Measurements from ENCODE around the gene FN1. TPM values are rescaled to one million over a fixed set of nuclear protein-coding genes. Genes with fewer than 3 reads are reported as not detected.

FN1 gene
- total and polyA plus RNA-seq, 2 donors (not counting 3 experiments of a cell fraction or from before 2014, with no cell fraction given) = 3,221 to 3,740 TPM

GRCh38 chr2:215320102-215320501 lies 115.8 kb downstream of the FN1 start:
- Histone ChIP-seq H3K27ac (ENCODE audit: insufficient read depth, low read depth, low read length) (no peak overlapping the region), H3K9me1 (replicated peaks; ENCODE audit: control insufficient read depth, extremely low read depth, insufficient read depth, low read length) (no peaks in the 10 kb centered on the region), H3K36me3 (ENCODE audit: control insufficient read depth in 2 of 2, extremely low read depth in 1 of 2, insufficient read depth in 2 of 2, low read length in 2 of 2) (peaks cover 0 to 4% of the 10 kb centered on the region in 2 experiments), H3K4me1 (ENCODE audit: control insufficient read depth, extremely low read depth, insufficient read depth, low read length) (no peaks in the 10 kb centered on the region), H3K4me2 (ENCODE audit: insufficient read depth, low read length) (no peak overlapping the region), H2AFZ (ENCODE audit: low read depth, low read length) (no peak overlapping the region), H3K4me3 (replicated peaks in 1 of 3; ENCODE audit: insufficient read depth in 1 of 3, low read depth in 1 of 3, low read length in 3 of 3) (no peak overlapping the region), H3K9me3 (replicated peaks; ENCODE audit: control insufficient read depth, insufficient read depth, low read length) (no peaks in the 10 kb centered on the region), H3K9ac (replicated peaks; ENCODE audit: extremely low read depth, insufficient read depth, low read length) (no peak overlapping the region), H3K79me2 (ENCODE audit: control insufficient read depth, insufficient read depth, low read length) (peaks cover 13% of the 10 kb centered on the region), H4K20me1 (replicated peaks; ENCODE audit: control insufficient read depth, extremely low read depth, insufficient read depth, low read length) (no peaks in the 10 kb centered on the region), H3K27me3 (ENCODE audit: control insufficient read depth in 2 of 2, insufficient read depth in 2 of 2, low read length in 2 of 2) (no peaks in the 10 kb centered on the region)
- BruUV-seq (replicated peaks) = no TSS peak
- DNase-seq (ENCODE audit: low read depth, low spot score) = no peak
- ChIA-PET CTCF (no interaction called here), POLR2A (no interaction called here)
- TF ChIP-seq, protein P1, sequence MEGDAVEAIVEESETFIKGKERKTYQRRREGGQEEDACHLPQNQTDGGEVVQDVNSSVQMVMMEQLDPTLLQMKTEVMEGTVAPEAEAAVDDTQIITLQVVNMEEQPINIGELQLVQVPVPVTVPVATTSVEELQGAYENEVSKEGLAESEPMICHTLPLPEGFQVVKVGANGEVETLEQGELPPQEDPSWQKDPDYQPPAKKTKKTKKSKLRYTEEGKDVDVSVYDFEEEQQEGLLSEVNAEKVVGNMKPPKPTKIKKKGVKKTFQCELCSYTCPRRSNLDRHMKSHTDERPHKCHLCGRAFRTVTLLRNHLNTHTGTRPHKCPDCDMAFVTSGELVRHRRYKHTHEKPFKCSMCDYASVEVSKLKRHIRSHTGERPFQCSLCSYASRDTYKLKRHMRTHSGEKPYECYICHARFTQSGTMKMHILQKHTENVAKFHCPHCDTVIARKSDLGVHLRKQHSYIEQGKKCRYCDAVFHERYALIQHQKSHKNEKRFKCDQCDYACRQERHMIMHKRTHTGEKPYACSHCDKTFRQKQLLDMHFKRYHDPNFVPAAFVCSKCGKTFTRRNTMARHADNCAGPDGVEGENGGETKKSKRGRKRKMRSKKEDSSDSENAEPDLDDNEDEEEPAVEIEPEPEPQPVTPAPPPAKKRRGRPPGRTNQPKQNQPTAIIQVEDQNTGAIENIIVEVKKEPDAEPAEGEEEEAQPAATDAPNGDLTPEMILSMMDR (IDR thresholded peaks at IDR 0.05; ENCODE audit: extremely low read depth in 1 of 2, insufficient read depth in 1 of 2, low read depth in 1 of 2, low read length in 2 of 2) = no peak
- TF ChIP-seq POLR2A (IDR thresholded peaks at IDR 0.05; ENCODE audit: low read depth, low read length) (no peak), EZH2 (IDR thresholded peaks at IDR 0.05; ENCODE audit: borderline replicate concordance, low read depth, low read length, severe bottlenecking) (no peak), MYC (IDR thresholded peaks at IDR 0.05; ENCODE audit: low read depth, low read length) (no peak), POLR2AphosphoS5 (IDR thresholded peaks at IDR 0.05; ENCODE audit: insufficient read depth, low read depth, low read length) (no peak), FOS (IDR thresholded peaks at IDR 0.05; ENCODE audit: borderline replicate concordance, insufficient read depth, low read length) (no peak), GATA2 (IDR thresholded peaks at IDR 0.05; ENCODE audit: insufficient read depth, insufficient read length, low read depth, low read length) (no peak), JUN (IDR thresholded peaks at IDR 0.05; ENCODE audit: borderline replicate concordance, insufficient read depth, insufficient read length, low read depth) (no peak)
- TF ChIP-seq, protein P2, sequence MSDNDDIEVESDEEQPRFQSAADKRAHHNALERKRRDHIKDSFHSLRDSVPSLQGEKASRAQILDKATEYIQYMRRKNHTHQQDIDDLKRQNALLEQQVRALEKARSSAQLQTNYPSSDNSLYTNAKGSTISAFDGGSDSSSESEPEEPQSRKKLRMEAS (IDR thresholded peaks at IDR 0.05; ENCODE audit: insufficient read depth, insufficient read length) = no peak
- intact Hi-C loops (cut with micrococcal nuclease) = no loop called here
- FAIRE-seq = no peak
- dilution Hi-C loops (cut with MboI; ENCODE audit: extremely low pct_ligation_motif_present, low sequenced_read_pairs) = no loop called here

All from endothelial cell of umbilical vein (primary cell).